SU-DHL-6 (cell line): ENCODE data around the gene LINGO1.

ENCODE experiments used
- H2AFZ ChIP-seq: fragments of 200-600 bp; sonication (generic); 2 replicates; pipeline ENCODE4 v1.6.1; 2014; ENCODE audit warnings: low read depth, mild to moderate bottlenecking, moderate library complexity, mixed read lengths, antibody characterized with exemption, low read length; ENCODE audit not compliant: severe bottlenecking
- H3F3A ChIP-seq: fragments of 200-600 bp; shearing (Covaris generic); 2 replicates; pipeline ENCODE4 v1.6.0; 2016; ENCODE audit warnings: antibody characterized with exemption, mild to moderate bottlenecking; ENCODE audit not compliant: insufficient read depth
- H3K27ac ChIP-seq: fragments of 200-600 bp; sonication (generic); 2 replicates; pipeline ENCODE4 v1.5.1; 2016; ENCODE audit warnings: low read depth, mild to moderate bottlenecking, low read length, moderate library complexity, mixed read lengths
- H3K27me3 ChIP-seq: fragments of 200-600 bp; sonication (generic), shearing (Covaris generic); 2 replicates; pipeline ENCODE4 v1.6.0; 2014; ENCODE audit warnings: mild to moderate bottlenecking, low read length
- H3K36me3 ChIP-seq: fragments of 200-600 bp; sonication (generic); 2 replicates; pipeline ENCODE4 v1.6.1; 2014; ENCODE audit warnings: mild to moderate bottlenecking, low read length, mixed read lengths
- H3K4me2 ChIP-seq: fragments of 300-600, 200-600 bp; shearing (Covaris generic), sonication (generic); 2 replicates; pipeline ENCODE4 v1.6.0; 2014; ENCODE audit warnings: low read length, low read depth, mild to moderate bottlenecking; ENCODE audit not compliant: poor library complexity, severe bottlenecking
- H3K4me3 ChIP-seq: fragments of 200-600 bp; sonication (generic); 2 replicates; pipeline ENCODE4 v1.5.1; 2014; ENCODE audit warnings: antibody characterized with exemption, low read length, mild to moderate bottlenecking, mixed read lengths; ENCODE audit not compliant: insufficient read depth, poor library complexity, severe bottlenecking
- H3K79me2 ChIP-seq: fragments of 200-600 bp; sonication (generic); 2 replicates; pipeline ENCODE4 v1.6.1; 2014; ENCODE audit warnings: mild to moderate bottlenecking, low read length, moderate library complexity; ENCODE audit not compliant: insufficient read depth
- H3K9ac ChIP-seq: fragments of 200-600 bp; sonication (generic); 2 replicates; pipeline ENCODE4 v1.7.0; 2014; ENCODE audit warnings: mild to moderate bottlenecking, low read length
- H3K9me2 ChIP-seq: fragments of 200-600 bp; sonication (generic); replicated peaks from 2 replicates; pipeline ENCODE4 v1.6.1; 2014; ENCODE audit warnings: low read length; ENCODE audit not compliant: insufficient read depth
- H3K9me3 ChIP-seq: fragments of 200-600 bp; sonication (generic); 2 replicates; pipeline ENCODE4 v1.6.1; 2014; ENCODE audit warnings: low read length, mixed read lengths; ENCODE audit not compliant: insufficient read depth
- H4K20me1 ChIP-seq: fragments of 200-600 bp; sonication (generic); 2 replicates; pipeline ENCODE4 v1.6.1; 2014; ENCODE audit warnings: low read depth, mild to moderate bottlenecking, antibody characterized with exemption, low read length, moderate library complexity, mixed read lengths
- EZH2phosphoT487 ChIP-seq: fragments of 200-600 bp; sonication (generic), shearing (Covaris generic); conservative IDR thresholded peaks from 2 replicates; pipeline ENCODE4 v1.6.1; 2018; ENCODE audit warnings: mild to moderate bottlenecking, antibody characterized with exemption, low read length, moderate library complexity, mixed read lengths
- TF ChIP-seq, protein P1 (sequence below): fragments of 200-600 bp; sonication (generic); IDR thresholded peaks from one replicate; pipeline ENCODE4 v1.5.1; 2017; ENCODE audit warnings: antibody characterized with exemption, mild to moderate bottlenecking, low read length, moderate library complexity; ENCODE audit not compliant: insufficient read depth, poor library complexity, severe bottlenecking

The LINGO1 gene

DNA sequence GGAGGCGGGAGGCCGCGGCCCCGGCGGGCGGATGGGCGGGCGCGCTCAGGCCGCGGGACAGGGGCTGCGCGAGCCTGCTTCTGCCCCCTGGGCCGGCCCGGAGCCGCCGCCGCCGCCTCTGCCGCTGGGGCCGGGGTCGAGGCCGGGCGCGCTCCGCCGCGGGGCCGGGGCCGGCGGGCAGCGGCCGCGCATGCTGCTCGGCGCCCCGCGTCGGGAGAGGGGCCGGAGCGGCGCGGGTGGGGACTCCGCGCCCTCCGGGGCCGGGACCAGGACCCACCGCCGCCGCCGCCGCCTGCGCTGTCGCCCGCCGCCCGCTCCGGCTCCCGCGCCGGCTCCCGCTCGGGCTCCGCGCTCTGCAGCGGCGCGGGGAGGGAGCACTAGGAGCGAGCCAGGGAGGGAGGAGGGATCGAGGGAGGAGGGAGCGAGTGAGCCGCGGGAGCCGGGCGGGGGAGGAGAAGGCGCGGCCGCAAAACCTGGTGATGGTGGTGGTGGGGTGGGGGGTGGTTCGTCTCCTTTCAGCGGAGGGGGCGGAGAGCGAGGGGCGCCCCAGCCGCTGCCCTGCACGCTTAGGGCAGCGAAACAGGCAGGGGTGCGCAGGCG, at the start of gene LINGO1:
LINGO1 (minus strand) TSS at position 379 of the 600 bp plus-strand sequence. CDS start 597 bp downstream, outside the sequence.
- Histone ChIP-seq H3K9me3 (no peaks in the 10 kb centered on the region), H3K9ac (no peak within 1 kb of the TSS), H4K20me1 (no peaks in the 10 kb centered on the region; the same call in 1 of the 2 replicates), H3K4me3 (no peak within 1 kb of the TSS), H3K27me3 (no peaks in the 10 kb centered on the region), H3K36me3 (no peaks in the 10 kb centered on the region), H3K9me2 (no peaks in the 10 kb centered on the region), H2AFZ (no peak within 1 kb of the TSS), H3K4me2 (no peak within 1 kb of the TSS), H3K27ac (no peak within 1 kb of the TSS), H3F3A (no peaks in the 10 kb centered on the region), H3K79me2 (no peaks in the 10 kb centered on the region)
- TF ChIP-seq, protein P1, sequence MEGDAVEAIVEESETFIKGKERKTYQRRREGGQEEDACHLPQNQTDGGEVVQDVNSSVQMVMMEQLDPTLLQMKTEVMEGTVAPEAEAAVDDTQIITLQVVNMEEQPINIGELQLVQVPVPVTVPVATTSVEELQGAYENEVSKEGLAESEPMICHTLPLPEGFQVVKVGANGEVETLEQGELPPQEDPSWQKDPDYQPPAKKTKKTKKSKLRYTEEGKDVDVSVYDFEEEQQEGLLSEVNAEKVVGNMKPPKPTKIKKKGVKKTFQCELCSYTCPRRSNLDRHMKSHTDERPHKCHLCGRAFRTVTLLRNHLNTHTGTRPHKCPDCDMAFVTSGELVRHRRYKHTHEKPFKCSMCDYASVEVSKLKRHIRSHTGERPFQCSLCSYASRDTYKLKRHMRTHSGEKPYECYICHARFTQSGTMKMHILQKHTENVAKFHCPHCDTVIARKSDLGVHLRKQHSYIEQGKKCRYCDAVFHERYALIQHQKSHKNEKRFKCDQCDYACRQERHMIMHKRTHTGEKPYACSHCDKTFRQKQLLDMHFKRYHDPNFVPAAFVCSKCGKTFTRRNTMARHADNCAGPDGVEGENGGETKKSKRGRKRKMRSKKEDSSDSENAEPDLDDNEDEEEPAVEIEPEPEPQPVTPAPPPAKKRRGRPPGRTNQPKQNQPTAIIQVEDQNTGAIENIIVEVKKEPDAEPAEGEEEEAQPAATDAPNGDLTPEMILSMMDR: no peak

DNA sequence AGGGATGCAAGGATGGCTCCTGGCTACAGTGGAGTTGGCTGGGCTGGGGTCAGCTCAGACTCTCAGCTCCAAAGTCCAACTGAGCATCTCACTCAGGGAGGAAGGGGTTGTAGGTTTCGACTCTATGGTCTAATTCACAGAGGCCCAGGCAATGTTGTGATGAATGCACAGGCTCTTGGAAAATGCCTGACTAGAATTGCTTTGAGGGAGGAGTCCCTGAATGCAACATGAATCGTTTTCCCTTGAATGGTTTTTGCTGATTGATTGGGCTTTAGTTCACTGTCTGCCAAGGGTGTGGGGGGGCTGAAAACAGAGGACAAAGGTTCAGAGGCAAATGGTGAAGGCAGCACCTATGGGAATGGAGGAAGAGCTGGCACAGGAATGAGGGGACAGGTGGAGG, 48.6 kb upstream of the LINGO1 start:
- TF ChIP-seq, protein P1: no peak
- TF ChIP-seq EZH2phosphoT487: no peak
- Histone ChIP-seq H4K20me1 (no peaks in the 10 kb centered on the region), H3K9me3 (no peaks in the 10 kb centered on the region), H3K27me3 (no peaks in the 10 kb centered on the region), H3K79me2 (no peaks in the 10 kb centered on the region), H3K9ac (no peak overlapping the region), H3K27ac (no peak overlapping the region), H3K9me2 (no peaks in the 10 kb centered on the region), H3K4me2 (no peak overlapping the region), H3F3A (no peaks in the 10 kb centered on the region), H3K36me3 (no peaks in the 10 kb centered on the region), H2AFZ (no peak overlapping the region), H3K4me3 (no peak overlapping the region)

DNA sequence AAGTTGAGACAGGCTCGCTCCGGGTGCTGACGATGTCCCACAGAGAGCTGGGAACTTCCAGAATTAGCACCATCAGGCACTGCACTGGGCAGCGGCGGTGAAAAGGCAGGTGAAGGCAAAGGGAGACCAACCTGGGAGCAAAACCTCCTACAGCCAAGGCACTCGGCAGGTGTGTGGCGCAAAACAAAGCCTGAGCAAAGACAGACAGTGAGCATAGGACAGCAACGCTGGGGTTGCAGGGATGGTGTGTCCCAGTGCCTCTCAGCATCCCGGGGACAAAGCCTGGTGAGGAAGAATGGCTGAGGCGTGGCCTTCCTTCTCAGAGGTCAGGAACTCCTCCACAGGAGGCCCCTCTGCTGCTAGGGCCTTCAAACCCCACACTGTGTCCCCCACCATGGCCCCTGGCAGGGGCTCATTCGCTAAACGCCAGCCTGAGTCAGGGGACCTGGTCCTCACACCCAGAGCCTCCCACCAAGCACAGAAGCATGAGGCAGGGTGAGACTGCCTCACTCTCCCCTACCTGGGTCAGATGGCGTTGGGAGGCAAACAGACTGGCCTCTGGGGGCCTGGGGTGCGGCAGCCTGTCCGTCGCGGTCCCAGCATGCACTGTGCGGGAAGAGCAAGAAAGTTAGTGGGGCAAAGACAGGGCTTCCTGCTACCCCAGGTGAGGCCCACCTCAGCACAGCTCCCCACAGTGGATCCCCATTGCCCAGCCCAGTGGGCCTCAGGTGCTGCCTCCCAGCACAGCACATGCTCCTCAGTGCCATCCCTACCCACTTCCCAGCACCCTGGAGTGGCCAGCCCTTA, 44.1 kb upstream of the LINGO1 start:
- H3K4me3 ChIP-seq: no peak overlapping the region
- H3K79me2 ChIP-seq: no peaks in the 10 kb centered on the region
- H3K4me2 ChIP-seq: no peak overlapping the region
- no peaks in the 10 kb centered on the region for H3K27me3 ChIP-seq
- TF ChIP-seq, protein P1: no peak
- no peak for TF ChIP-seq EZH2phosphoT487
- H3K9me3 ChIP-seq: no peaks in the 10 kb centered on the region
- H3K9ac ChIP-seq: no peak overlapping the region
- no peak overlapping the region for H2AFZ ChIP-seq
- H3K36me3 ChIP-seq: no peaks in the 10 kb centered on the region
- H3K9me2 ChIP-seq: no peaks in the 10 kb centered on the region
- H4K20me1 ChIP-seq: no peaks in the 10 kb centered on the region
- no peak overlapping the region for H3K27ac ChIP-seq
- no peaks in the 10 kb centered on the region for H3F3A ChIP-seq
